SKM-1 treated with dmso at 0.1 percent for 144 hours (cell line): ENCODE results near the gene LRRC27.
"Not testable (repeated sequence)": the region's sequence is repeated elsewhere in the genome, so short reads cannot be mapped to it uniquely, and the experiment has no call there.

ENCODE experiments used
- DNase-seq: peaks from one replicate; lab custom pipeline; 2025; ENCODE audit not compliant: unreplicated experiment; lab: John Stamatoyannopoulos, UW

Gene LRRC27

GRCh38 chr10:132371641-132372081, 39.7 kb downstream of the LRRC27 start:
- DNase-seq: no peak

GRCh38 chr10:132372516-132373095, 40.6 kb downstream of the LRRC27 start:
- no peak for DNase-seq

- no peak for DNase-seq
These were observed 41.4 kb downstream of the LRRC27 start for GRCh38 chr10:132373241-132373955.

GRCh38 chr10:132374176-132374575, 42.2 kb downstream of the LRRC27 start:
- DNase-seq: no peak

GRCh38 chr10:132374612-132375011, 42.6 kb downstream of the LRRC27 start:
- no peak for DNase-seq

GRCh38 chr10:132375116-132375794, 43.3 kb downstream of the LRRC27 start:
- no peak for DNase-seq

- DNase-seq: peak; percentile 23
These were observed 43.9 kb downstream of the LRRC27 start for GRCh38 chr10:132375795-132376297.

GRCh38 chr10:132376394-132376851, 44.4 kb downstream of the LRRC27 start:
- no peak for DNase-seq

- no peak for DNase-seq
These were observed 45.3 kb downstream of the LRRC27 start for GRCh38 chr10:132377326-132377725.

- not testable (repeated sequence) for DNase-seq
These were observed 47.0 kb downstream of the LRRC27 start for GRCh38 chr10:132379026-132379425.

- DNase-seq: not testable (repeated sequence)
These were observed 49.0 kb downstream of the LRRC27 start for GRCh38 chr10:132380986-132381385.

- DNase-seq: no peak
These were observed 49.7 kb downstream of the LRRC27 start for GRCh38 chr10:132381741-132382140.

- no peak for DNase-seq
These were observed 50.4 kb downstream of the LRRC27 start for GRCh38 chr10:132382231-132382922.

GRCh38 chr10:132383101-132383500, 51.1 kb downstream of the LRRC27 start:
- no peak for DNase-seq

- DNase-seq: no peak
These were observed 51.8 kb downstream of the LRRC27 start for GRCh38 chr10:132383751-132384196.

- no peak for DNase-seq
These were observed 52.8 kb downstream of the LRRC27 start for GRCh38 chr10:132384618-132385388.

- DNase-seq: peak; percentile 58
These were observed 53.3 kb downstream of the LRRC27 start for GRCh38 chr10:132385389-132385667.

GRCh38 chr10:132385721-132386418, 53.9 kb downstream of the LRRC27 start:
- DNase-seq: no peak

- DNase-seq: no peak
These were observed 54.4 kb downstream of the LRRC27 start for GRCh38 chr10:132386419-132386831.

GRCh38 chr10:132386896-132387295, 54.9 kb downstream of the LRRC27 start:
- DNase-seq: not testable (repeated sequence)
